D721Med (cell line): ENCODE data around the gene ARPC5.
A peak's percentile ranks its signal among the peaks of the same experiment; 100 is the strongest.

Experiments used
- DNase-seq: peaks from one replicate; pipeline ENCODE4 v3.0.0; 2011; ENCODE audit warnings: low spot score; ENCODE audit not compliant: insufficient read length
- FAIRE-seq: peaks from 2 replicates; lab custom pipeline; 2011; peaks lifted over from hg19 to GRCh38; lab: Jason Lieb, UNC
- CTCF ChIP-seq: IDR thresholded peaks from 2 replicates; pipeline ENCODE4 v1.5.1; 2012; ENCODE audit warnings: mild to moderate bottlenecking, control low read depth; ENCODE audit not compliant: insufficient read depth; ENCODE audit errors: missing control alignments

Gene ARPC5

GRCh38 chr1:183646776-183647175, 11.2 kb upstream of the ARPC5 start:
- no peak for TF ChIP-seq CTCF
- DNase-seq (no peak), FAIRE-seq (peak; percentile 53)

DNA sequence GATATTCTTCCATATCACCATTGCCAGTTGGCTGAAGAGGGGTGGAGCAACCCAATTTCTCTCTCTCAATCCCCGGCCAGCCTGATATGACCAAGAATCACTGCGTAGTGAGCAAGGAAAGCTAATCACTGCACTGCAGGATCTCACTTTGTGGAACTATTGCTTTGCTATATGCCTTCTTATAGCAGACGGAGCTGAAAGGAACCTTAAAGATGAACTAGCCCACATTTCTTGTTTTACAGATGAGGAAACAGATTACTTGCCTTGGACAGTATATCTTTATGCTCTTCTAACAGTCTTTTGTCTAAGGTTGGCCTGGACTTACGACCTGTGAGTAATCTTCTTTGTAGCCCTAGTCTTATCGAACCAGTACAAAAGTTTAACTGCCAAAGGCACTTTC, 9.9 kb upstream of the ARPC5 start:
- FAIRE-seq, result no peak

DNA sequence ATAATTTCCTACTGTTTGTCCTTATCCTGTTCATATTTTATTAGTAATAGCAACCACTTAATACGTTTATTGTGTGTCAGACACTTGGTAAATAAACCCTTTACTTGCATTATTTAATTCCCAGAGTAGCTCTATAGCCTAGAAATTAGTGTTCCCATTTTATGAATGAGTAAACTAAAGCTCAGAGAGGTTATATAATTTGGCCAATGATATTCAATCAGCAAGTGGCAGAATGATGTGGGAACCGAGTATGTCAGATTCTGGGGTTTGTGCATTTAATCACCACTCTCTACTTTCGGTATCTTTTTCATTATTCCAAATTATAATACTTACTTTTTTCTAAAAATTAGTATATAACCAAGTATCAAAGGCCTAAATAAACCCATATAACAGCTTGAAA, 6.6 kb upstream of the ARPC5 start:
- DNase-seq, result no peak
- no peak for FAIRE-seq
- TF ChIP-seq CTCF, result no peak

More for the DNA sequence above, 9.9 kb upstream of the ARPC5 start:
- no peak for TF ChIP-seq CTCF
- DNase-seq, result no peak

- DNase-seq (no peak), FAIRE-seq (no peak)
- TF ChIP-seq CTCF, result no peak
Observed at GRCh38 chr1:183640193-183640592, 4.6 kb upstream of the ARPC5 start.

DNA sequence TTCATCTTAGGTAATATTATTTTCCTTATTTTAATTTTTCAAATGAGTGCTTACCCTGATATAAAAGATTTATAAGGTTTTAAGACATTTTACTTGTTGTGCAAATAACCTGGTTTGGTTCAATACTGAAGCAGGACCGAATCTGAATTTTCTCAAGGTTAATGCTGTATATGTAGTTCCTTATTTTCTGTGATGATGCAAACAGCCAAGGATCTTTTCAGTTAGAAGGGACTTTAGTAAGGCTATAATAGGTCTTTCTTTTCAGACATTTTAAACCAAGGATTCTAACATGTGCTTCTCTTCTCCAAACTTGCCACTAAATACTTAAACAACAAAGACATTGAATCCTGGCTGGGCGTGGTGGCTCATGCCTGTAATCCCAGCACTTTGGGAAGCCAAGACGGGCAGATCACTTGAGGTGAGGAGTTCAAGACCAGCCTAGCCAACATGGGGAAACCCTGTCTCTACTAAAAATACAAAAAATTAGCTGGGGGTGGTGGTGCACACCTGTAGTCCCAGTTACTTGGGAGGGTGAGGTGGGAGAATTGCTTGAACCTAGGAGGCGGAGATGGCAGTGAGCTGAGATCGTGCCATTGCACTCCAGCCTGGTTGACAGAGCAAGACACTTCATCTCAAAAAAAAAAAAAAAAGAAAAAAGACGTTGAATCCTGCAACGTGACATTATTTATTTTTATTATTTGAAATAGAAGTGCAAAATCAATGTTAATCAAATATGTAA, 3.2 kb upstream of the ARPC5 start:
- no peak for TF ChIP-seq CTCF
- DNase-seq (no peak), FAIRE-seq (no peak)

DNA sequence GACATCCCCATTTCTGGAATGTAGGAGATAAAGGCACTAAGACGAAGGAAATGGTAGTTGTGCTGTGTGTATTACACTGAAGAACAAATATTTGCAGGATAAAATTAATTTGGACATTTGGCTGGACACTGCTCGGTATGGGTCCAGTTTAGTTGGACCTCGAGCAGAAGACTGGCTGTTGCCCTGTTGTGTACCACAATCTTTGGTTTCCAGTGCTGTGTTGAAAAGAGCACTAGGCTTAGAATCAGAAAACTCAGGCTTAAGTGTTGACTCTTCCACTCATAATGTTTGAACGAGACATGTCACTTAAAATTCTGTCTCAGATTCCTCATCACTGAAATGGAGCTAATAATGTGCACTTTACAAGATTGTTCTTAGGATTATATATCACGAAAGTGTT, 1.2 kb upstream of the ARPC5 start:
- FAIRE-seq (no peak), DNase-seq (no peak)
- no peak for TF ChIP-seq CTCF

DNA sequence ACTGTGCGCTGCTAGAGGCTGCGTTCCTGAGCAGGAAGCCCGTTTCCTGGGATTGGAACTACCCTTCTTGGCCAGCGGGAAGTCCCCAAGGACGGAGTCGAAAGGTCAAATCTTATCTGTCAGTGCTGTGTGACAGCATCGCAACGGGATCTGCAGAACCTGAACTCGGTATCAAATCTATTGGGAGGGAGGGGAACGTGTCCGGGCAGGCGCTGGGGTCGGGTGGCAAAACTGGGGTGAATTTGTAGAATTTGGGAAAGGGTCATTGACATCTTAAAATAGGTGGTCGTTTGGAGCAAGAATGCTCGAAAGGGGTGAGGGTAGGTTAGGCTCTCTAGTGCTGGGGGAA, 725 bp upstream of the ARPC5 start:
- DNase-seq (no peak), FAIRE-seq (no peak)
- no peak for TF ChIP-seq CTCF
